HG03060 (cell line): ENCODE measurements around the gene PRDM16.

Experiments
- ATAC-seq: cut with Tn5 transposase; IDR thresholded peaks from one replicate; pipeline ENCODE4 v1.9.1; 2021; ENCODE audit warnings: low read depth, moderate number of reproducible peaks; ENCODE audit not compliant: unreplicated experiment

The PRDM16 gene

GRCh38 chr1:3137111-3138100, 68.4 kb downstream of the PRDM16 start:
- ATAC-seq: no peak

DNA sequence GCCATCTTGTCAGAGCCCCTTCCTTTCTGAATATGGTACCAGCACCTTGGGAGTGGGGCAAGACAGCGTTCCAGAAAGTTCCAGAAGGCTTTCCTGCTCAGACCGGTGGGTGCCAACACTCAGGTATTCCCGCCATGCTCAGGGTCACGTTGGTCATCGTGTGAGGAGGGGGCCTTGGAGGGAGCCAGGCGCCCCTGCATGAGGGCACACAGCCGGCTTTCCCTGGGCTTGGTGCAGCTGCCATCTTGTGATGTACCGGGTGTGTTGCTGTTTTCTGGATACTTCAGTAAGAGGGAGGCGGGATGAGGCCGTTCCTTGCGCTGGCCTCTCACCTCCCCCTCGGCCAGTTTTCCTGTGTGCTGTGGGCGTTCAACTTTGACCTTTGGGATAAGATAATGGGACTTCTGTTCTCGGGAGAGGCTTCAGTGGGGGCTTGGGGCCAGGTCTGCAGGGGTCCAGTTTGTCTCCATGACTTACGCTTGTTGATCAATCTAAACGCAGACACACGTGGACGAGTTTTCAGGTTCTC, 69.7 kb downstream of the PRDM16 start:
- no peak for ATAC-seq

DNA sequence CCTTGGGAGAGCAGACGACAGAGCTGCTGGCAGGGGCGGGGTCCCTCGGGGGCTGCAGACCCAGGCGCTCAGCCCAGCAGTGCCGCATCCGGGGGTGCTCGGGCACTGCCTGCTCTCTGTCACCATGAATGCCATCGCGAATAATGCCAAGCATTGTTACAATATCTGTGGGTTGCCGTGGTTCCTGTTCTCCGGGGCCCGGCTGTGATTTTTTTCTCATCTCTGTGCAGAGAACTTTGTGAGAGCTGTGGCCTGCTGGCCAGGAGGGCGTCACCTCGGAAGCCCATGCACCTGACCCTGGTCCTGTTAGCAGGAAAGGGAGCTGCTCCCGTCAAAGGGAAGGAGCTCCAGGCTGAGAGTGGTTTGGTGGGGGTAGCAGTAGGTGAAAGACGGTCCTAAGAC, 70.4 kb downstream of the PRDM16 start:
- no peak for ATAC-seq

GRCh38 chr1:3139871-3140361, 70.9 kb downstream of the PRDM16 start:
- no peak for ATAC-seq

DNA sequence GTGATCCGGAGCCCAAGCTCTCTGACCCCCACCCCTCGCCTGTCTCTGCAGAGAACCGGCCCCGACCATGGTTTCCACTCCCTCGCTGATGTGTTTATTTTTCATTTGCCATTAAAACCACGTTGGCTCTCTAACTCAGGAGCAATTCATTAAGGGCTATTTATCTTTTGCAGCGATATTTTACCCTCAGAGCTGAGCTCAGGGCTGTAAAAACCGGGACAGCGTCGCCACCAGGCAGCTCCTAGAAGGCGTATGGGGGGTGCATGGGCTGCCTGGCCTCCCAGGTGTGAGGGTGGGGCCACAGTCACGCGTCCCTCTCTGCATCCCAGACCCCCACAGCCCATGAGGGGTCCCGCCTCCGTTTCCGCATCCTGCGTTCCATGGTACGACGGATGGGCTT, 71.4 kb downstream of the PRDM16 start:
- no peak for ATAC-seq

GRCh38 chr1:3141129-3141528, 72.1 kb downstream of the PRDM16 start:
- ATAC-seq: no peak

- ATAC-seq: no peak
Observed at GRCh38 chr1:3141836-3142235, 72.8 kb downstream of the PRDM16 start.

GRCh38 chr1:3142236-3142635, 73.2 kb downstream of the PRDM16 start:
- ATAC-seq: no peak

- no peak for ATAC-seq
Observed at GRCh38 chr1:3142751-3143150, 73.7 kb downstream of the PRDM16 start.

DNA sequence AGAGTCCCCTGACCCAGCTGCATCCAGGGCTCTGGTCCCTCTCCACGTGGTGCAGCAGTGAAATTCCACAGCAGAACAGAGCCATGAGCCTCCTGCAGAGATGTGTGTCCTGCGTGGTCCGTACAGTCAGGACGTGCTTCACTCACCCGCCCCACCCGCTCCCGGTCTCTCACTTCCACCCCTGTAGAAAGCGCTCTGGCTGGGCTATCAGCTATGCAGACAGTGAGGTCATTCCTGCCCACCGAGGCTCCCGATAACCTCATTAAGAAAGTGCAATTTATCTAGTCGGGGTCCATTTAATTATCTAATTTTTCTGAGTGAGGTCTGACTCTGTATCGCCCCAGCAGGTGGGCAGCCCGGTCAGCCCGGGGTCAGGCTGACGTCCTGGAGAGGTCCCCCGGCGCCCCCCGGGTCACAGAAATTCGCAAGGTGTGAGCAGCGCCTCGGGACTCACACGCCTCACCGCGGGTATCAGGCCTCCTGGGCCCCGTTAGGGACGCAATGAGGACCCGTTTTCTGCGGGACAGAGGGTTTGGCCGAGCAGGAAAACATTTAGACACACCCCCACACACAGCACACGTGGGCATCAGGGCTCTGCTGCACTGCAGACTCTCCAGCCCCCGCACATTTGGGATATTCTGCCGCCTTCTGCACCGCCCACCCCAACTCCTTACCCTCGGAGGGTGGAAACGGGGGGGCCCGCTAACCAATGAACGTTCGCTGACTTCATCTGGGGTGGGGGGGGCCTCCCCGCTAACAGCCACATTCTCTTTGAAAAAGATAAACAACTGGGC, 76.7 kb downstream of the PRDM16 start:
- ATAC-seq: no peak

DNA sequence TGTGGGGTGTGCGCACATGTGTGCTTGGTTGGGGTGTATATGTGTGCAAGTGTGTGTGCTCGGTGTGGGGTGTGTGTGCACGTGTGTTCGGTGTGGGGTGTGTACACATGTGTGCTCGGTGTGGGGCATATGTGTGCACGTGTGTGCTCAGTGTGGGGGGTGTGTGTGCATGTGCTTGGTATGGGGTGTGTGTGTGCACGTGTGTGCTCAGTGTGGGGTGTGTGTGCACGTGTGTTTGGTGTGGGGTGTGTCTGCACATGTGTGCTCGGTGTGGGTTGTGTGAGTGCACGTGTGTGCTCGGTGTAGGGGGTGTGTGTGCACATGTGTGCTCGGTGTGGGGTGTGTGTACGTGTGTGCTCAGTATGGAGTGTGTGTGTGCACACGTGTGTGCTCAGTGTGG, 77.5 kb downstream of the PRDM16 start:
- no peak for ATAC-seq

DNA sequence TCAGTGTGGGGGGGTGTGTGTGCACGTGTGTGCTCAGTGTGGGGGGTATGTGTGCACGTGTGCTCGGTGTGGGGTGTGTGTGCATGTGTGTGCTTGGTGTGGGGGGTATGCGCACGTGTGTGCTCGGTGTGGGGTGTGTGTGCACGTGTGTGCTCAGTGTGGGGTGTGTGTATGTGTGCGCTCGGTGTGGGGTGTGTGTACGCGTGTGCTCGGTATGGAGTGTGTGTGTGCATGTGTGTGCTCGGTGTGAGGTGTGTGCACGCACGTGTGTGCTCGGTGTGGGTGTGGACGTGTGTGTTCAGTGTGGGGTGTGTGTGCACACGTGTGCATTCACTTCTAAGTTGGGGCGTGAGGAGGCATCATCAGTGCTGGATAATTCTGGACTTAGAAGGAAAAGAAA, 77.9 kb downstream of the PRDM16 start:
- ATAC-seq: no peak

GRCh38 chr1:3148171-3148570, 79.2 kb downstream of the PRDM16 start:
- ATAC-seq: no peak

- ATAC-seq: no peak
Observed at GRCh38 chr1:3149277-3149676, 80.3 kb downstream of the PRDM16 start.

- ATAC-seq: no peak
Observed at GRCh38 chr1:3151456-3151855, 82.5 kb downstream of the PRDM16 start.

GRCh38 chr1:3152143-3152542, 83.1 kb downstream of the PRDM16 start:
- ATAC-seq: no peak

GRCh38 chr1:3153197-3153596, 84.2 kb downstream of the PRDM16 start:
- no peak for ATAC-seq

- ATAC-seq: no peak
Observed at GRCh38 chr1:3153902-3154795, 85.1 kb downstream of the PRDM16 start.

GRCh38 chr1:3155056-3155925, 86.3 kb downstream of the PRDM16 start:
- ATAC-seq: no peak
